ENCODE results near the gene XPR1. TPM values are rescaled to one million over a fixed set of nuclear protein-coding genes. Genes with fewer than 3 reads are reported as not detected.

XPR1 gene
- polyA plus RNA-seq, 1 donor (not counting 4 experiments of a cell fraction or from before 2014, with no cell fraction given), result 40.0 TPM

DNA sequence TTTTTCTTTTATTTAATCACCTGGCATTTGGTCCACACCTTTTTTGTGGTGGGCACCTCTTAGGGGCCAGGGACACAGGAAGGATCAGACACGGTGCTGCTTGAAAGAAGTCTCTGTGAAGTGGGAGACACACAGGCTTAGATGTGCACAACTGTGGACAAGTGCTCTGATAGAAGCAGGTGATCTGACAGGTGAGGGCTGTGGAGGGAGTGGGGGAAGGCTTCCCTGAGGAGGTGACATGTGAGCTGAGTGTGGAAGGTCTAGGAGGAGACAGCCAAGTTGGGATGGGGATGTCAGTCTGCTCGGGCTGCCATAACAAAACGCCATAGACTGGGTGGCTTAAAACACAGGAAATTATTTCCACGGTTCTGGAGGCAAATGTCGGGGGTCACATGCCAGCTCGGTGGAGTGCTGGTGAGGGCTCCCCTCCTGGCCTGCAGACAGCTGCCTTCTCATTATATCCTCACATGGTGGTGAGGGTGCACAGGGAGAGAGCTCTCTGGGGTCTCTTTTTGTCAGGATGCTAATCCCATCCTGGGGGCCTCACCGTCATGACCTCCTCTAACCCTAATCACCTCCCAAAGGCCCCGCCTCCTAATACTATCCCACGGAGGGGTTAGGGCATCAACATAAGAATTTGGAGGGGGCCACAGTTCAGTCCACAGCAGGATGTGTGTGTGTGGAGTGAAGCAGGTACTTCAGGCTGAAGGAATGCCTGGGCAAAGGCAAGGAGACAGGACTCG, 275.7 kb downstream of the XPR1 start:
- H3K4me2 ChIP-seq (ENCODE audit: control insufficient read depth, extremely low read depth, insufficient read depth, low read depth, low read length), result no peak overlapping the region
- H3K4me1 ChIP-seq (ENCODE audit: control insufficient read depth, extremely low read depth, insufficient read depth, low read length), result peaks cover 2% of the 10 kb centered on the region
- no peaks in the 10 kb centered on the region for H3K79me2 ChIP-seq (ENCODE audit: control insufficient read depth, insufficient read depth, low read length)
- H3K4me3 ChIP-seq (ENCODE audit: control insufficient read depth in 2 of 3, extremely low read depth in 1 of 3, insufficient read depth in 2 of 3, low read depth in 1 of 3, low read length in 3 of 3), result no peak overlapping the region
- H3K36me3 ChIP-seq (ENCODE audit: control insufficient read depth in 2 of 2, extremely low read depth in 1 of 2, insufficient read depth in 2 of 2, low read length in 2 of 2), result no peaks in the 10 kb centered on the region
- TF ChIP-seq, protein P1, sequence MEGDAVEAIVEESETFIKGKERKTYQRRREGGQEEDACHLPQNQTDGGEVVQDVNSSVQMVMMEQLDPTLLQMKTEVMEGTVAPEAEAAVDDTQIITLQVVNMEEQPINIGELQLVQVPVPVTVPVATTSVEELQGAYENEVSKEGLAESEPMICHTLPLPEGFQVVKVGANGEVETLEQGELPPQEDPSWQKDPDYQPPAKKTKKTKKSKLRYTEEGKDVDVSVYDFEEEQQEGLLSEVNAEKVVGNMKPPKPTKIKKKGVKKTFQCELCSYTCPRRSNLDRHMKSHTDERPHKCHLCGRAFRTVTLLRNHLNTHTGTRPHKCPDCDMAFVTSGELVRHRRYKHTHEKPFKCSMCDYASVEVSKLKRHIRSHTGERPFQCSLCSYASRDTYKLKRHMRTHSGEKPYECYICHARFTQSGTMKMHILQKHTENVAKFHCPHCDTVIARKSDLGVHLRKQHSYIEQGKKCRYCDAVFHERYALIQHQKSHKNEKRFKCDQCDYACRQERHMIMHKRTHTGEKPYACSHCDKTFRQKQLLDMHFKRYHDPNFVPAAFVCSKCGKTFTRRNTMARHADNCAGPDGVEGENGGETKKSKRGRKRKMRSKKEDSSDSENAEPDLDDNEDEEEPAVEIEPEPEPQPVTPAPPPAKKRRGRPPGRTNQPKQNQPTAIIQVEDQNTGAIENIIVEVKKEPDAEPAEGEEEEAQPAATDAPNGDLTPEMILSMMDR (optimal IDR thresholded peaks at IDR 0.05 in 1 of 3, IDR thresholded peaks at IDR 0.05 in 1 of 3, conservative IDR thresholded peaks at IDR 0.05 in 1 of 3; ENCODE audit: extremely low read depth in 1 of 3, insufficient read depth in 2 of 3, low read length in 3 of 3), result no peak
- no peak for TF ChIP-seq EZH2 (IDR thresholded peaks at IDR 0.05; ENCODE audit: low read length)
- no peak overlapping the region for H3K27ac ChIP-seq (ENCODE audit: control insufficient read depth, insufficient read depth, low read length)
- no peak overlapping the region for H3K9ac ChIP-seq (ENCODE audit: control insufficient read depth, extremely low read depth, insufficient read depth, low read length)
- H3K27me3 ChIP-seq (ENCODE audit: control insufficient read depth, extremely low read depth, insufficient read depth, low read length), result peaks cover 5% of the 10 kb centered on the region
- H4K20me1 ChIP-seq (ENCODE audit: control insufficient read depth, extremely low read depth, insufficient read depth, low read length), result no peaks in the 10 kb centered on the region
- DNase-seq (ENCODE audit: low read depth, low spot score), result no peak
- FAIRE-seq, result no peak
- dilution Hi-C loops (cut with MboI; ENCODE audit: extremely low pct_ligation_motif_present, low sequenced_read_pairs), result no loop called here
- no peaks in the 10 kb centered on the region for H3K9me1 ChIP-seq (ENCODE audit: control insufficient read depth, extremely low read depth, insufficient read depth, low read length)
- no peak overlapping the region for H2AFZ ChIP-seq (ENCODE audit: control insufficient read depth, low read length)
- no peaks in the 10 kb centered on the region for H3K9me3 ChIP-seq (ENCODE audit: control insufficient read depth, low read depth, low read length)

DNA sequence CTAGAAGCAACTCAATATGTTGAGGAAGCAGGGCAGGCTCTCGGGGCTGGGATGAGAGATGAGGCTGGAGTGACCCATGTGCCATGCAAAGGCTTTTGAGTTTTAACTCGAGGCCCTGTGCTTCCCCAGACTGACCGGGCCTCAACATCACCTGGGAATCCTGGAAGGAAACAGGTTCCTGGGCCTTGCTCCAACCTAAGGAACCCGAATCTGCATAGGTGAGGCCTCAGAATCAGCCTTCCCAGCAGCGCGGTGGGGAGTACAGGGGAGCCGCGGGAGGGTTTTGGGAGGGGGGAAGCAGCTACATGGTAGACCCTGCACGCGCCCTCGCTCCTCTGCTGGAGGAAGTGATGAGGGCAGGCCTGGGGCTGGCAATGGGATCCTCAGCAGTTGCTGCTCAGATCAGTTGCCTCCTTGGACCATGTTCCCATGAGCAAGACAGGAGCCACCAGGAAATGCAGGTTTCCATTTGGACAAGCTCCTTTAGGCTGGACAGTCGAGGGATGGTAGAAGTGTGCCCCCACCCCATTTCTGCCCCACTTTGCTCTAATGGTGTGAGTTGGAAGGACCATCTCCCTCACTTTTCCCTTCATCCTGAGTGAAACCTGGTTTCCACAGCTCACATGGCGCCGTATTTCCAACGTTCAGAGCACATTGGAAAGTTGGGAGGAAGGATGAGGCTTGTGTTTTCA, 276.4 kb downstream of the XPR1 start:
- Histone ChIP-seq H3K9ac (ENCODE audit: control insufficient read depth, extremely low read depth, insufficient read depth, low read length) (no peak overlapping the region), H3K79me2 (ENCODE audit: control insufficient read depth, insufficient read depth, low read length) (no peaks in the 10 kb centered on the region), H3K4me2 (ENCODE audit: control insufficient read depth, extremely low read depth, insufficient read depth, low read depth, low read length) (no peak overlapping the region), H3K27me3 (ENCODE audit: control insufficient read depth, extremely low read depth, insufficient read depth, low read length) (peaks cover 7% of the 10 kb centered on the region), H2AFZ (ENCODE audit: control insufficient read depth, low read length) (no peak overlapping the region), H3K9me3 (ENCODE audit: control insufficient read depth, low read depth, low read length) (no peaks in the 10 kb centered on the region), H3K4me3 (ENCODE audit: control insufficient read depth in 2 of 3, extremely low read depth in 1 of 3, insufficient read depth in 2 of 3, low read depth in 1 of 3, low read length in 3 of 3) (no peak overlapping the region), H4K20me1 (ENCODE audit: control insufficient read depth, extremely low read depth, insufficient read depth, low read length) (no peaks in the 10 kb centered on the region), H3K9me1 (ENCODE audit: control insufficient read depth, extremely low read depth, insufficient read depth, low read length) (no peaks in the 10 kb centered on the region), H3K4me1 (ENCODE audit: control insufficient read depth, extremely low read depth, insufficient read depth, low read length) (peaks cover 2% of the 10 kb centered on the region), H3K36me3 (ENCODE audit: control insufficient read depth in 2 of 2, extremely low read depth in 1 of 2, insufficient read depth in 2 of 2, low read length in 2 of 2) (no peaks in the 10 kb centered on the region), H3K27ac (ENCODE audit: control insufficient read depth, insufficient read depth, low read length) (no peak overlapping the region)
- DNase-seq (ENCODE audit: low read depth, low spot score) (no peak), FAIRE-seq (no peak)
- TF ChIP-seq, protein P1 (optimal IDR thresholded peaks at IDR 0.05 in 1 of 3, IDR thresholded peaks at IDR 0.05 in 1 of 3, conservative IDR thresholded peaks at IDR 0.05 in 1 of 3; ENCODE audit: extremely low read depth in 1 of 3, insufficient read depth in 2 of 3, low read length in 3 of 3), result no peak
- TF ChIP-seq EZH2 (IDR thresholded peaks at IDR 0.05; ENCODE audit: low read length), result no peak
- dilution Hi-C loops (cut with MboI; ENCODE audit: extremely low pct_ligation_motif_present, low sequenced_read_pairs), result no loop called here

Measured in keratinocyte (primary cell).